ENCODE results near the gene CEP128.

Gene CEP128

DNA sequence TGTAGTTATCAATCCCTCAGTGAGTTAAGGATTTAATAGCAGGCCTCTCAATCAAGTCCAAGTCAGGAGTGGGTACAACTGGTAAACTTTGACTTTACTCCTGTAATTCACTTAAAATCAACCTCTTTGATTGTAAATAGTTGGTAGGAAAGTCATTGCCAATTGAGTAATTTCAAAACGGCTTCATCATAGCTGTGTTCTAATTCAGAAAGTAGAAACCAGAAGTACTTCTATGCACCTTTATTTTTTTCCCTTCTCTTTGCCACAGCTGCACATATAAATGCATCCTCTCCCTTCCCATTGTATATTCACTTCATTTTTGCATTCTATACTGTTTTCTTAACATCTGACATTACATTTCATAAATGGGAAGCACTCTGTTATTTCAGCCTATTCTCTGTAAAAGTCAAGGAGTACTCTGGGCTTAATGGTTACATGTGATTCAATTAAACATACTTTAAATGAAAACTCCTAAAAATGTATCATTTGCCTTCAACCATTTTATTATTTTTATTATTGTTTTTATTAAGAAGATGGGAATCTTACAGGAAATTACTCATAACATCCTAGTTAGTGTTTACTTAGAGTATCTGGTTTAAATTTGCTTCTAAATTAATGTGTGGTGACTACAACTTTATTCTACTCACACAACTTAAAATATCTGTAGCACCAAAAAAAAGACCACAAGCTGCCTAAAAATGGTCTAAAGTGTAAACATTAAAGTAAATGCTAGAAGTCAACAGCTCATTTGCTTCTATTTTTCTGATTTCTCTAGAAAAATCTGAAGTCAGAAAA, 171.2 kb downstream of the CEP128 start:
- Histone ChIP-seq H3K4me3 (ENCODE audit: low read depth in 1 of 2, low read length in 2 of 2) (no peak overlapping the region), H3K4me1 (ENCODE audit: insufficient read depth, low read length) (no peaks in the 10 kb centered on the region), H3K36me3 (ENCODE audit: insufficient read depth, low read length) (peaks cover 41% of the 10 kb centered on the region), H3K9me3 (ENCODE audit: insufficient read depth, low read length, severe bottlenecking) (peaks cover 5% of the 10 kb centered on the region), H4K20me1 (ENCODE audit: insufficient read depth, low read length) (no peaks in the 10 kb centered on the region), H3K27me3 (ENCODE audit: insufficient read depth, low read length, poor library complexity) (no peaks in the 10 kb centered on the region), H3K4me2 (ENCODE audit: insufficient read depth, low read length) (no peak overlapping the region), H3K9ac (ENCODE audit: low read depth, low read length) (no peak overlapping the region), H3K79me2 (ENCODE audit: insufficient read depth, low read length) (no peaks in the 10 kb centered on the region), H3K27ac (ENCODE audit: low read length) (no peak overlapping the region), H2AFZ (ENCODE audit: low read depth, low read length) (no peak overlapping the region)
- no peak for DNase-seq
- no peak for ATAC-seq (ENCODE audit: insufficient read depth, low read depth)
- no peak for TF ChIP-seq EZH2 (IDR thresholded peaks at IDR 0.05; ENCODE audit: borderline replicate concordance, low read depth, low read length, severe bottlenecking)
- TF ChIP-seq, protein P1, sequence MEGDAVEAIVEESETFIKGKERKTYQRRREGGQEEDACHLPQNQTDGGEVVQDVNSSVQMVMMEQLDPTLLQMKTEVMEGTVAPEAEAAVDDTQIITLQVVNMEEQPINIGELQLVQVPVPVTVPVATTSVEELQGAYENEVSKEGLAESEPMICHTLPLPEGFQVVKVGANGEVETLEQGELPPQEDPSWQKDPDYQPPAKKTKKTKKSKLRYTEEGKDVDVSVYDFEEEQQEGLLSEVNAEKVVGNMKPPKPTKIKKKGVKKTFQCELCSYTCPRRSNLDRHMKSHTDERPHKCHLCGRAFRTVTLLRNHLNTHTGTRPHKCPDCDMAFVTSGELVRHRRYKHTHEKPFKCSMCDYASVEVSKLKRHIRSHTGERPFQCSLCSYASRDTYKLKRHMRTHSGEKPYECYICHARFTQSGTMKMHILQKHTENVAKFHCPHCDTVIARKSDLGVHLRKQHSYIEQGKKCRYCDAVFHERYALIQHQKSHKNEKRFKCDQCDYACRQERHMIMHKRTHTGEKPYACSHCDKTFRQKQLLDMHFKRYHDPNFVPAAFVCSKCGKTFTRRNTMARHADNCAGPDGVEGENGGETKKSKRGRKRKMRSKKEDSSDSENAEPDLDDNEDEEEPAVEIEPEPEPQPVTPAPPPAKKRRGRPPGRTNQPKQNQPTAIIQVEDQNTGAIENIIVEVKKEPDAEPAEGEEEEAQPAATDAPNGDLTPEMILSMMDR (IDR thresholded peaks at IDR 0.05; ENCODE audit: borderline replicate concordance, extremely low read depth, low read length, poor library complexity, severe bottlenecking) = no peak

GRCh38 chr14:80768646-80769045, 172.9 kb downstream of the CEP128 start:
- Histone ChIP-seq H3K4me2 (ENCODE audit: insufficient read depth, low read length) (no peak overlapping the region), H4K20me1 (ENCODE audit: insufficient read depth, low read length) (no peaks in the 10 kb centered on the region), H3K9me3 (ENCODE audit: insufficient read depth, low read length, severe bottlenecking) (peaks cover 5% of the 10 kb centered on the region), H3K27me3 (ENCODE audit: insufficient read depth, low read length, poor library complexity) (no peaks in the 10 kb centered on the region), H3K4me1 (ENCODE audit: insufficient read depth, low read length) (no peaks in the 10 kb centered on the region), H3K79me2 (ENCODE audit: insufficient read depth, low read length) (no peaks in the 10 kb centered on the region), H2AFZ (ENCODE audit: low read depth, low read length) (no peak overlapping the region), H3K36me3 (ENCODE audit: insufficient read depth, low read length) (peaks cover 33% of the 10 kb centered on the region; the same call in 1 of the 2 replicates), H3K27ac (ENCODE audit: low read length) (no peak overlapping the region), H3K9ac (ENCODE audit: low read depth, low read length) (no peak overlapping the region), H3K4me3 (ENCODE audit: low read depth in 1 of 2, low read length in 2 of 2) (no peak overlapping the region)
- ATAC-seq (ENCODE audit: insufficient read depth, low read depth) = no peak
- DNase-seq = no peak
- no peak for TF ChIP-seq EZH2 (IDR thresholded peaks at IDR 0.05; ENCODE audit: borderline replicate concordance, low read depth, low read length, severe bottlenecking)
- TF ChIP-seq, protein P1 (IDR thresholded peaks at IDR 0.05; ENCODE audit: borderline replicate concordance, extremely low read depth, low read length, poor library complexity, severe bottlenecking) = no peak

GRCh38 chr14:80764921-80765507, 176.5 kb downstream of the CEP128 start:
- H3K27me3 ChIP-seq (ENCODE audit: insufficient read depth, low read length, poor library complexity) = no peaks in the 10 kb centered on the region
- H3K9me3 ChIP-seq (ENCODE audit: insufficient read depth, low read length, severe bottlenecking) = no peaks in the 10 kb centered on the region
- ATAC-seq (ENCODE audit: insufficient read depth, low read depth) (no peak), DNase-seq (no peak)
- no peak overlapping the region for H3K9ac ChIP-seq (ENCODE audit: low read depth, low read length)
- no peak overlapping the region for H2AFZ ChIP-seq (ENCODE audit: low read depth, low read length)
- H4K20me1 ChIP-seq (ENCODE audit: insufficient read depth, low read length) = no peaks in the 10 kb centered on the region
- TF ChIP-seq, protein P1 (IDR thresholded peaks at IDR 0.05; ENCODE audit: borderline replicate concordance, extremely low read depth, low read length, poor library complexity, severe bottlenecking) = no peak
- no peak for TF ChIP-seq EZH2 (IDR thresholded peaks at IDR 0.05; ENCODE audit: borderline replicate concordance, low read depth, low read length, severe bottlenecking)
- peaks cover 31% of the 10 kb centered on the region for H3K36me3 ChIP-seq (ENCODE audit: insufficient read depth, low read length)
- no peaks in the 10 kb centered on the region for H3K4me1 ChIP-seq (ENCODE audit: insufficient read depth, low read length)
- no peak overlapping the region for H3K4me2 ChIP-seq (ENCODE audit: insufficient read depth, low read length)
- no peak overlapping the region for H3K4me3 ChIP-seq (ENCODE audit: low read depth in 1 of 2, low read length in 2 of 2)
- H3K79me2 ChIP-seq (ENCODE audit: insufficient read depth, low read length) = no peaks in the 10 kb centered on the region
- H3K27ac ChIP-seq (ENCODE audit: low read length) = no peak overlapping the region

Data from DND-41 (cell line).